Testis (tissue), 2 donors: ENCODE measurements around the gene RPN2.

Source experiments
- POLR2A ChIP-seq: fragments of 450-650 bp; IDR thresholded peaks from one replicate; pipeline ENCODE4 v1.6.1; 2017; ENCODE audit warnings: antibody characterized with exemption, mild to moderate bottlenecking, moderate library complexity
- TF ChIP-seq, protein P1 (sequence below), 3 experiments: fragments of 450-650 bp in 2 of 3; fragments of 200-600 bp in 1 of 3; sonication (generic) in 1 of 3; IDR thresholded peaks; one replicate each; pipeline ENCODE4 v1.5.1; 2016 to 2019; ENCODE audit warnings: antibody characterized with exemption in 3 of 3, mild to moderate bottlenecking in 2 of 3, moderate library complexity in 1 of 3

GRCh38 chr20:37205130-37205529, 26.0 kb downstream of the RPN2 start:
- TF ChIP-seq POLR2A: no peak
- TF ChIP-seq, protein P1, sequence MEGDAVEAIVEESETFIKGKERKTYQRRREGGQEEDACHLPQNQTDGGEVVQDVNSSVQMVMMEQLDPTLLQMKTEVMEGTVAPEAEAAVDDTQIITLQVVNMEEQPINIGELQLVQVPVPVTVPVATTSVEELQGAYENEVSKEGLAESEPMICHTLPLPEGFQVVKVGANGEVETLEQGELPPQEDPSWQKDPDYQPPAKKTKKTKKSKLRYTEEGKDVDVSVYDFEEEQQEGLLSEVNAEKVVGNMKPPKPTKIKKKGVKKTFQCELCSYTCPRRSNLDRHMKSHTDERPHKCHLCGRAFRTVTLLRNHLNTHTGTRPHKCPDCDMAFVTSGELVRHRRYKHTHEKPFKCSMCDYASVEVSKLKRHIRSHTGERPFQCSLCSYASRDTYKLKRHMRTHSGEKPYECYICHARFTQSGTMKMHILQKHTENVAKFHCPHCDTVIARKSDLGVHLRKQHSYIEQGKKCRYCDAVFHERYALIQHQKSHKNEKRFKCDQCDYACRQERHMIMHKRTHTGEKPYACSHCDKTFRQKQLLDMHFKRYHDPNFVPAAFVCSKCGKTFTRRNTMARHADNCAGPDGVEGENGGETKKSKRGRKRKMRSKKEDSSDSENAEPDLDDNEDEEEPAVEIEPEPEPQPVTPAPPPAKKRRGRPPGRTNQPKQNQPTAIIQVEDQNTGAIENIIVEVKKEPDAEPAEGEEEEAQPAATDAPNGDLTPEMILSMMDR (IDR thresholded peaks at IDR 0.05): no peak
